Nephron (organoid): ENCODE results near the gene CENPM.
A peak's percentile ranks its signal among the peaks of the same experiment; 100 is the strongest.

Experiments used
- H3K27ac Mint-ChIP-seq, 3 experiments: 2 replicates each; pipeline ENCODE4 v1.8.0; 2020; ENCODE audit warnings: mixed read lengths in 3 of 3, mild to moderate bottlenecking in 2 of 3, moderate library complexity in 1 of 3
- H3K27me3 Mint-ChIP-seq: 2 replicates; pipeline ENCODE4 v1.8.0; 2021; ENCODE audit warnings: low read depth, mild to moderate bottlenecking, moderate library complexity, mixed read lengths
- H3K36me3 Mint-ChIP-seq: 2 replicates; pipeline ENCODE4 v1.8.0; 2020; ENCODE audit warnings: low read depth, mixed read lengths
- H3K4me1 Mint-ChIP-seq: 2 replicates; pipeline ENCODE4 v1.8.0; 2020; ENCODE audit warnings: mixed read lengths
- H3K4me3 Mint-ChIP-seq, 3 experiments: 2 replicates each; pipeline ENCODE4 v1.8.0; 2020; ENCODE audit warnings: mild to moderate bottlenecking in 3 of 3, mixed read lengths in 3 of 3, moderate library complexity in 2 of 3
- H3K9me3 Mint-ChIP-seq: 2 replicates; pipeline ENCODE4 v1.8.0; 2020; ENCODE audit warnings: mixed read lengths
- TF ChIP-seq, protein P1 (sequence below), 3 experiments: fragments of 200-600 bp; sonication (generic); IDR thresholded peaks; one replicate each; pipeline ENCODE4 v1.5.0; 2021; ENCODE audit warnings: antibody characterized with exemption in 3 of 3; ENCODE audit not compliant: unreplicated experiment in 3 of 3

The CENPM gene

GRCh38 chr22:41931701-41932269 lies 15.2 kb downstream of the CENPM start:
- Mint-ChIP-seq H3K27me3 (peaks cover 33% of the 10 kb centered on the region), H3K36me3 (peaks cover 4% of the 10 kb centered on the region), H3K27ac (no peak overlapping the region), H3K4me1 (peaks cover 13% of the 10 kb centered on the region), H3K4me3 (no peak overlapping the region), H3K9me3 (no peaks in the 10 kb centered on the region)
- TF ChIP-seq, protein P1, sequence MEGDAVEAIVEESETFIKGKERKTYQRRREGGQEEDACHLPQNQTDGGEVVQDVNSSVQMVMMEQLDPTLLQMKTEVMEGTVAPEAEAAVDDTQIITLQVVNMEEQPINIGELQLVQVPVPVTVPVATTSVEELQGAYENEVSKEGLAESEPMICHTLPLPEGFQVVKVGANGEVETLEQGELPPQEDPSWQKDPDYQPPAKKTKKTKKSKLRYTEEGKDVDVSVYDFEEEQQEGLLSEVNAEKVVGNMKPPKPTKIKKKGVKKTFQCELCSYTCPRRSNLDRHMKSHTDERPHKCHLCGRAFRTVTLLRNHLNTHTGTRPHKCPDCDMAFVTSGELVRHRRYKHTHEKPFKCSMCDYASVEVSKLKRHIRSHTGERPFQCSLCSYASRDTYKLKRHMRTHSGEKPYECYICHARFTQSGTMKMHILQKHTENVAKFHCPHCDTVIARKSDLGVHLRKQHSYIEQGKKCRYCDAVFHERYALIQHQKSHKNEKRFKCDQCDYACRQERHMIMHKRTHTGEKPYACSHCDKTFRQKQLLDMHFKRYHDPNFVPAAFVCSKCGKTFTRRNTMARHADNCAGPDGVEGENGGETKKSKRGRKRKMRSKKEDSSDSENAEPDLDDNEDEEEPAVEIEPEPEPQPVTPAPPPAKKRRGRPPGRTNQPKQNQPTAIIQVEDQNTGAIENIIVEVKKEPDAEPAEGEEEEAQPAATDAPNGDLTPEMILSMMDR (IDR thresholded peaks at IDR 0.05; ENCODE audit: unreplicated experiment in 3 of 3): no peak

- H3K36me3 Mint-ChIP-seq: no peaks in the 10 kb centered on the region
- H3K27ac Mint-ChIP-seq: peak overlapping the region in 1 of 3 experiments; percentile 30
- H3K9me3 Mint-ChIP-seq: no peaks in the 10 kb centered on the region
- H3K4me3 Mint-ChIP-seq: no peak overlapping the region
- TF ChIP-seq, protein P1 (IDR thresholded peaks at IDR 0.05; ENCODE audit: unreplicated experiment in 3 of 3): no peak
- peaks cover 42% of the 10 kb centered on the region for H3K27me3 Mint-ChIP-seq
- H3K4me1 Mint-ChIP-seq: peaks cover 13% of the 10 kb centered on the region
Observed at GRCh38 chr22:41929418-41929810, 17.5 kb downstream of the CENPM start.

GRCh38 chr22:41928593-41929417 lies 18.1 kb downstream of the CENPM start:
- H3K4me1 Mint-ChIP-seq: peaks cover 13% of the 10 kb centered on the region
- peak overlapping the region in 1 of 3 experiments; percentile 30 for H3K27ac Mint-ChIP-seq
- no peaks in the 10 kb centered on the region for H3K9me3 Mint-ChIP-seq
- H3K4me3 Mint-ChIP-seq: peak overlapping the region in 1 of 3 experiments; percentile 40
- TF ChIP-seq, protein P1 (IDR thresholded peaks at IDR 0.05; ENCODE audit: unreplicated experiment in 3 of 3): no peak
- H3K27me3 Mint-ChIP-seq: peaks cover 42% of the 10 kb centered on the region
- H3K36me3 Mint-ChIP-seq: no peaks in the 10 kb centered on the region

DNA sequence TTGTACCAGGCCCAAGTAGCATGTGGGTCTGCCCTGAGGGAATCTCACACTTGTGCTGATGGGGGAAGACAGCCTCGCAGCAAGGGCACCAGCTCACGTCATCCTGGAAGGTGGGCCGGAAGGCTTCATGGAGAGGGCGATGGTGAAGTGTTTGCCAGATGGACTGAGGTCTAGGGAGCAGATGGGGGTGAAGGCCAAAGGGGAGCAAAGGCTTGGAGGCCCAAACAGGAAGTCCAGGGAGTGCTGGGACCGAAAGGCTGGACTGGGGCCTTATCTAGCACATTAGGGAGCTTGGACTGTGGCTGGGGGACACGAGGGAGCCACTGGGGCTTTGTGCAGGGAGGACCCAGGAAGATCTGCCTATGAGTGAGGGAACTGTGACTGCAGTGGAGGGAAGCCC lies 19.1 kb downstream of the CENPM start:
- H3K4me3 Mint-ChIP-seq: peak overlapping the region in 2 of 3 experiments; percentile 29 to 69
- H3K36me3 Mint-ChIP-seq: no peaks in the 10 kb centered on the region
- no peaks in the 10 kb centered on the region for H3K9me3 Mint-ChIP-seq
- TF ChIP-seq, protein P1 (IDR thresholded peaks at IDR 0.05; ENCODE audit: unreplicated experiment in 3 of 3): no peak
- H3K4me1 Mint-ChIP-seq: peaks cover 13% of the 10 kb centered on the region
- H3K27ac Mint-ChIP-seq: no peak overlapping the region
- peaks cover 42% of the 10 kb centered on the region for H3K27me3 Mint-ChIP-seq

DNA sequence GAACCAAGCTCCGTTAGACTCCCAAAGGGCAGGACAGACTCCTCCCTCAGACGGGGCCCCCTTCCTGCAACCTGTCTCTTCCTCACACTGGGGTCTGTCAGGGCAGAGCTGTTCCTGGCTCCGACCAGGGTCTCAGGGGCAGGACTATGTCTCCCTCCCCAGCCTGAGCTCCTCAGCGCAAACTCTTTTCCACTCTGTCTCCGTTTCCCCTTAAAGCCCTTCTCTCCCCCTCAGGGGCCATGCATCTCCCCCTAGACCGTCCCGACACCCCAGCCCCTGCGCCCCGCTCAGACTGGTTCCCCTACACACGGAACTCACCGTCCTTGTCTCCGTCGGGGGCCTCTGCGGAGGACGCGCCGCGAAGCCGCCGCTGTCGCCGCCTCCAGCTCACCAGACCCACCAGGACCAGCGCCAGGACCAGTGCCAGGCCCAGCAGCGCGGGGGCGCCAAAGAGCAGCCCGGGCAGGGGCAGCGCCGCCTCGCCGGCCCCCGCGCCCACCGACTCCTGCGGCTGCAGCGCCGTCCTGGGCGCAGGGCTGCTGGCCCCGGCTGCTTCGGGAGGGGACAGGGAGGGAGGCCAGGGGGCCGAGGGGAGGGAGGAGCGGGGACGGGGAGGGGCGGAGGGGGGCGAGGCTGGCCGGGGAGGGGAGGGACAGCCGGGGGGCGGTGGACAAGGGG lies 21.0 kb downstream of the CENPM start:
- Mint-ChIP-seq H3K4me3 (peak overlapping the region; percentile 55 to 62 (median 60)), H3K27ac (no peak overlapping the region), H3K27me3 (peaks cover 50% of the 10 kb centered on the region), H3K9me3 (no peaks in the 10 kb centered on the region), H3K36me3 (no peaks in the 10 kb centered on the region), H3K4me1 (peaks cover 13% of the 10 kb centered on the region)
- TF ChIP-seq, protein P1 (IDR thresholded peaks at IDR 0.05; ENCODE audit: unreplicated experiment in 3 of 3): peak; percentile 52 to 58 (median 52)
